Loucy (cell line): ENCODE measurements around the gene NEDD4L.

Experiments
- H2AFZ ChIP-seq: fragments of 200-600 bp; sonication (generic); 2 replicates; pipeline ENCODE4 v1.6.0; 2016; ENCODE audit warnings: antibody characterized with exemption, mild to moderate bottlenecking, low read length, moderate library complexity
- H3F3A ChIP-seq: fragments of 200-600 bp; 2 replicates; pipeline ENCODE4 v1.6.0; 2016; ENCODE audit warnings: antibody characterized with exemption, low read depth, mild to moderate bottlenecking
- H3K27me3 ChIP-seq: fragments of 200-600 bp; sonication (generic); 2 replicates; pipeline ENCODE4 v1.6.1; 2014; ENCODE audit warnings: low read length, mild to moderate bottlenecking; ENCODE audit not compliant: insufficient read depth, poor library complexity, severe bottlenecking
- H3K36me3 ChIP-seq: fragments of 200-600 bp; sonication (generic); 2 replicates; pipeline ENCODE4 v1.6.1; 2016; ENCODE audit warnings: low read length; ENCODE audit not compliant: insufficient read depth
- H3K4me1 ChIP-seq: fragments of 200-600 bp; sonication (generic); 2 replicates; pipeline ENCODE4 v1.5.1; 2014; ENCODE audit warnings: low read length, mild to moderate bottlenecking; ENCODE audit not compliant: insufficient read depth, poor library complexity, severe bottlenecking
- H3K4me2 ChIP-seq: fragments of 200-600 bp; sonication (generic); 2 replicates; pipeline ENCODE4 v1.6.0; 2014; ENCODE audit warnings: antibody characterized with exemption, low read length, low read depth, mild to moderate bottlenecking; ENCODE audit not compliant: poor library complexity, severe bottlenecking
- H3K4me3 ChIP-seq: fragments of 200-600 bp; sonication (generic); 2 replicates; pipeline ENCODE4 v1.5.1; 2014; ENCODE audit warnings: low read length, mild to moderate bottlenecking, mixed read lengths; ENCODE audit not compliant: poor library complexity, severe bottlenecking
- H3K79me2 ChIP-seq: fragments of 200-600 bp; sonication (generic); 2 replicates; pipeline ENCODE4 v1.6.1; 2014; ENCODE audit warnings: low read length; ENCODE audit not compliant: insufficient read depth
- H3K9ac ChIP-seq: fragments of 200-600 bp; sonication (generic); 2 replicates; pipeline ENCODE4 v1.6.0; 2014; ENCODE audit warnings: mild to moderate bottlenecking, low read depth, low read length, moderate library complexity; ENCODE audit not compliant: poor library complexity, severe bottlenecking
- H3K9me2 ChIP-seq: fragments of 200-600 bp; sonication (generic); replicated peaks from 2 replicates; pipeline ENCODE4 v1.6.1; 2016; ENCODE audit warnings: low read depth, low read length, mixed read lengths
- H3K9me3 ChIP-seq: fragments of 200-600 bp; sonication (generic); 2 replicates; pipeline ENCODE4 v1.6.1; 2014; ENCODE audit warnings: mild to moderate bottlenecking, antibody characterized with exemption, low read length, low read depth; ENCODE audit not compliant: insufficient read depth
- H4K20me1 ChIP-seq: fragments of 200-600 bp; sonication (generic); 2 replicates; pipeline ENCODE4 v1.6.0; 2014; ENCODE audit warnings: antibody characterized with exemption, low read length, mild to moderate bottlenecking; ENCODE audit not compliant: insufficient read depth, poor library complexity, severe bottlenecking
- EZH2phosphoT487 ChIP-seq: fragments of 200-600 bp; IDR thresholded peaks from 2 replicates; pipeline ENCODE4 v1.6.1; 2018; ENCODE audit warnings: antibody characterized with exemption, mild to moderate bottlenecking, moderate library complexity, borderline replicate concordance
- TF ChIP-seq, protein P1 (sequence below): fragments of 200-600 bp; sonication (generic); conservative IDR thresholded peaks from 2 replicates; pipeline ENCODE4 v1.5.1; 2014; ENCODE audit warnings: mild to moderate bottlenecking, antibody characterized with exemption, low read length

Gene NEDD4L

GRCh38 chr18:58405107-58405898, 361.3 kb downstream of the NEDD4L start:
- Histone ChIP-seq H3K27me3 (no peaks in the 10 kb centered on the region), H3K4me3 (no peak overlapping the region), H2AFZ (no peak overlapping the region), H3F3A (no peaks in the 10 kb centered on the region), H3K4me2 (no peak overlapping the region), H3K9me3 (no peaks in the 10 kb centered on the region), H3K36me3 (no peaks in the 10 kb centered on the region), H3K4me1 (no peaks in the 10 kb centered on the region), H3K79me2 (no peaks in the 10 kb centered on the region), H3K9me2 (no peaks in the 10 kb centered on the region), H4K20me1 (no peaks in the 10 kb centered on the region), H3K9ac (no peak overlapping the region)
- TF ChIP-seq, protein P1, sequence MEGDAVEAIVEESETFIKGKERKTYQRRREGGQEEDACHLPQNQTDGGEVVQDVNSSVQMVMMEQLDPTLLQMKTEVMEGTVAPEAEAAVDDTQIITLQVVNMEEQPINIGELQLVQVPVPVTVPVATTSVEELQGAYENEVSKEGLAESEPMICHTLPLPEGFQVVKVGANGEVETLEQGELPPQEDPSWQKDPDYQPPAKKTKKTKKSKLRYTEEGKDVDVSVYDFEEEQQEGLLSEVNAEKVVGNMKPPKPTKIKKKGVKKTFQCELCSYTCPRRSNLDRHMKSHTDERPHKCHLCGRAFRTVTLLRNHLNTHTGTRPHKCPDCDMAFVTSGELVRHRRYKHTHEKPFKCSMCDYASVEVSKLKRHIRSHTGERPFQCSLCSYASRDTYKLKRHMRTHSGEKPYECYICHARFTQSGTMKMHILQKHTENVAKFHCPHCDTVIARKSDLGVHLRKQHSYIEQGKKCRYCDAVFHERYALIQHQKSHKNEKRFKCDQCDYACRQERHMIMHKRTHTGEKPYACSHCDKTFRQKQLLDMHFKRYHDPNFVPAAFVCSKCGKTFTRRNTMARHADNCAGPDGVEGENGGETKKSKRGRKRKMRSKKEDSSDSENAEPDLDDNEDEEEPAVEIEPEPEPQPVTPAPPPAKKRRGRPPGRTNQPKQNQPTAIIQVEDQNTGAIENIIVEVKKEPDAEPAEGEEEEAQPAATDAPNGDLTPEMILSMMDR, result no peak
- no peak for TF ChIP-seq EZH2phosphoT487

DNA sequence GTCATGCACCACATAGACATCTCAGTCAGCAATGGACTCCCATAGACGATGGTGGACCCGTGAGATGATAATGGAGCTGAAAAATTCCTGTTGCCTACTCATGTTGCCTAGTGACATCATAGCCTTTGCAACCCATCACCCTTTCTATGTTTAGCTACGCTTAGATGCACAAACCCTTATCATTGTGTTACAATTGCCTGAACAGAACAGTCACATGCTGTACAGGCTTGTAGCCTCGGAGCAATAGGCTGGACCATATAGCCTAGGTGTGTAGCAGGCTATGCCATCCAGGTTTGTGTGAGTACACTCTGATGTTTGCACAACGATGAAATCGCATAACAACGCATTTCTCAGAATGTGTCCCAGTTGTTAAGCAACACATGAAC, 363.2 kb downstream of the NEDD4L start:
- no peaks in the 10 kb centered on the region for H3K9me2 ChIP-seq
- no peak for TF ChIP-seq EZH2phosphoT487
- TF ChIP-seq, protein P1, result no peak
- H3K27me3 ChIP-seq, result no peaks in the 10 kb centered on the region
- no peaks in the 10 kb centered on the region for H3K79me2 ChIP-seq
- H3F3A ChIP-seq, result no peaks in the 10 kb centered on the region
- H3K4me1 ChIP-seq, result no peaks in the 10 kb centered on the region
- H2AFZ ChIP-seq, result no peak overlapping the region
- no peak overlapping the region for H3K4me2 ChIP-seq
- no peaks in the 10 kb centered on the region for H4K20me1 ChIP-seq
- no peak overlapping the region for H3K4me3 ChIP-seq
- H3K9me3 ChIP-seq, result no peaks in the 10 kb centered on the region
- no peak overlapping the region for H3K9ac ChIP-seq
- no peaks in the 10 kb centered on the region for H3K36me3 ChIP-seq

GRCh38 chr18:58407649-58408407, 363.8 kb downstream of the NEDD4L start:
- Histone ChIP-seq H4K20me1 (no peaks in the 10 kb centered on the region), H3K4me2 (no peak overlapping the region), H3K4me3 (no peak overlapping the region), H3K9ac (no peak overlapping the region), H3F3A (no peaks in the 10 kb centered on the region), H2AFZ (no peak overlapping the region), H3K4me1 (no peaks in the 10 kb centered on the region), H3K79me2 (no peaks in the 10 kb centered on the region), H3K9me3 (no peaks in the 10 kb centered on the region), H3K27me3 (no peaks in the 10 kb centered on the region), H3K36me3 (no peaks in the 10 kb centered on the region), H3K9me2 (no peaks in the 10 kb centered on the region)
- TF ChIP-seq EZH2phosphoT487, result no peak
- TF ChIP-seq, protein P1, result peak; percentile 30; the same call in 1 of the 2 replicates
